HCT116 (cell line): ENCODE results near the gene SUPT4H1. TPM values are rescaled to one million over a fixed set of nuclear protein-coding genes. Genes with fewer than 3 reads are reported as not detected.

Experiments used
- ATAC-seq: fragments of 200-7000 bp; cut with Tn5 transposase; 2 replicates; pipeline ENCODE4 v1.9.1; 2020; ENCODE audit warnings: mild to moderate bottlenecking, moderate library complexity
- BruUV-seq: library from RNA; stranded (reverse); fragments of 400-500 nt; replicated peaks from 2 replicates; lab custom pipeline; 2021; lab: Mats Ljungman, UMichigan
- CTCF ChIA-PET: fragments of 300-600 bp; sonication (Branson Sonifier 250); formaldehyde crosslinking; loops from one replicate; lab custom pipeline; 2021; ENCODE audit warnings: antibody characterized with exemption; lab: Charles Lee
- POLR2A ChIA-PET: fragments of 300-600, 350-600 bp; sonication (Branson Sonifier 250); formaldehyde crosslinking; loops from one replicate; lab custom pipeline; 2021; ENCODE audit warnings: antibody characterized with exemption; lab: Charles Lee
- RAD21 ChIA-PET, 2 experiments: fragments of 300-600 bp; sonication (Branson Sonifier 250); formaldehyde crosslinking; loops; one replicate each; lab custom pipeline; 2023; ENCODE audit warnings: low total read pairs in 2 of 2; ENCODE audit not compliant: uncharacterized antibody in 2 of 2, unreplicated experiment in 2 of 2, low non-redundant PET in 1 of 2; lab: Charles Lee
- DNase-seq: peaks from one replicate; pipeline ENCODE4 v3.0.0-alpha.2; 2010; ENCODE audit warnings: low read depth, low spot score
- H2AFZ ChIP-seq: fragments of 200-600 bp; shearing (Covaris generic), sonication (generic); 2 replicates; pipeline ENCODE4 v1.6.1; 2017; ENCODE audit warnings: low read depth, mixed run types, mixed read lengths, antibody characterized with exemption, low read length; ENCODE audit not compliant: poor library complexity, severe bottlenecking
- H3K27ac ChIP-seq: 2 replicates; pipeline ENCODE4 v1.5.1; 2012; ENCODE audit warnings: low read depth, low read length
- H3K27me3 ChIP-seq: fragments of 200-600 bp; sonication (generic); 2 replicates; pipeline ENCODE4 v1.6.1; 2016; ENCODE audit warnings: mixed run types, low read length, mixed read lengths; ENCODE audit not compliant: insufficient read depth
- H3K36me3 ChIP-seq, 2 experiments: fragments of 200-500 bp in 1 of 2; fragments of 200-600 bp in 1 of 2; sonication (Bioruptor generic) in 1 of 2; sonication (generic) in 1 of 2; 2 replicates each; pipeline versions ENCODE4 v1.5.1 to v1.6.1; 2014 to 2016; ENCODE audit warnings: low read length in 2 of 2, inconsistent platforms in 1 of 2, mixed read lengths in 1 of 2, mixed run types in 1 of 2; ENCODE audit not compliant: insufficient read depth in 2 of 2, control insufficient read depth in 1 of 2
- H3K4me1 ChIP-seq, 2 experiments: fragments of 200-600 bp in 1 of 2; sonication (generic) in 1 of 2; 2 replicates each; pipeline versions ENCODE4 v1.5.1 to v1.6.1; 2012 to 2017; ENCODE audit warnings: low read length in 2 of 2, inconsistent platforms in 1 of 2, mild to moderate bottlenecking in 1 of 2, mixed read lengths in 1 of 2, mixed run types in 1 of 2, moderate library complexity in 1 of 2; ENCODE audit not compliant: insufficient read depth in 2 of 2, control insufficient read depth in 1 of 2
- H3K4me2 ChIP-seq: fragments of 200-600 bp; sonication (generic); 2 replicates; pipeline ENCODE4 v1.6.1; 2017; ENCODE audit warnings: mixed run types, low read length, mixed read lengths
- H3K4me3 ChIP-seq, 2 experiments: fragments of 200-600 bp in 1 of 2; sonication (generic) in 1 of 2; replicated peaks in 1 of 2; 2 replicates each; pipeline ENCODE4 v1.5.1; 2011 to 2016; ENCODE audit warnings: low read length in 2 of 2, control low read depth in 1 of 2, low read depth in 1 of 2, mild to moderate bottlenecking in 1 of 2, mixed read lengths in 1 of 2, mixed run types in 1 of 2
- H3K79me2 ChIP-seq: fragments of 200-600 bp; sonication (generic); 2 replicates; pipeline ENCODE4 v1.6.1; 2017; ENCODE audit warnings: mild to moderate bottlenecking, mixed run types, low read length, moderate library complexity, mixed read lengths; ENCODE audit not compliant: insufficient read depth
- H3K9ac ChIP-seq: fragments of 200-600 bp; sonication (generic); 2 replicates; pipeline ENCODE4 v1.6.1; 2016; ENCODE audit warnings: low read length, mixed read lengths
- H3K9me2 ChIP-seq: fragments of 200-600 bp; sonication (generic), shearing (Covaris generic); 2 replicates; pipeline ENCODE4 v1.6.1; 2017; ENCODE audit warnings: mixed run types, mild to moderate bottlenecking, moderate library complexity; ENCODE audit not compliant: insufficient read depth
- H3K9me3 ChIP-seq, 2 experiments: fragments of 200-500 bp in 1 of 2; fragments of 200-600 bp in 1 of 2; sonication (Bioruptor generic) in 1 of 2; sonication (generic) in 1 of 2; 2 replicates each; pipeline ENCODE4 v1.6.1; 2014 to 2017; ENCODE audit warnings: low read length in 2 of 2, mixed read lengths in 2 of 2, inconsistent platforms in 1 of 2, low read depth in 1 of 2, mild to moderate bottlenecking in 1 of 2, mixed run types in 1 of 2, moderate library complexity in 1 of 2; ENCODE audit not compliant: control insufficient read depth in 1 of 2, insufficient read depth in 1 of 2
- H4K20me1 ChIP-seq: fragments of 200-600 bp; sonication (generic), shearing (Covaris generic); 2 replicates; pipeline ENCODE4 v1.6.1; 2017; ENCODE audit warnings: mixed run types, mild to moderate bottlenecking, moderate library complexity; ENCODE audit not compliant: insufficient read depth
- CBX3 ChIP-seq: IDR thresholded peaks from 2 replicates; pipeline ENCODE4 v1.6.1; 2012; ENCODE audit warnings: low read depth
- CEBPB ChIP-seq: IDR thresholded peaks from 2 replicates; pipeline ENCODE4 v1.6.1; 2012; ENCODE audit warnings: low read depth
- EGR1 ChIP-seq: IDR thresholded peaks from 2 replicates; pipeline ENCODE4 v1.6.1; 2012; ENCODE audit warnings: low read depth
- EZH2 ChIP-seq: fragments of 200-600 bp; sonication (generic); IDR thresholded peaks from 2 replicates; pipeline ENCODE4 v1.6.1; 2017; ENCODE audit warnings: antibody characterized with exemption, mixed run types
- EZH2phosphoT487 ChIP-seq: fragments of 200-600 bp; IDR thresholded peaks from 2 replicates; pipeline ENCODE4 v1.6.1; 2018; ENCODE audit warnings: antibody characterized with exemption, borderline replicate concordance
- POLR2AphosphoS5 ChIP-seq: IDR thresholded peaks from 2 replicates; pipeline ENCODE4 v1.6.1; 2011; ENCODE audit warnings: mild to moderate bottlenecking, low read depth, low read length, moderate library complexity
- RAD21 ChIP-seq: IDR thresholded peaks from 2 replicates; pipeline ENCODE4 v1.6.1; 2012; ENCODE audit warnings: low read depth, mild to moderate bottlenecking
- SIN3A ChIP-seq: IDR thresholded peaks from 2 replicates; pipeline ENCODE4 v1.6.1; 2012; ENCODE audit warnings: low read depth
- SRF ChIP-seq: IDR thresholded peaks from 2 replicates; pipeline ENCODE4 v1.6.1; 2012; ENCODE audit warnings: low read depth
- TCF7L2 ChIP-seq: IDR thresholded peaks from 2 replicates; pipeline ENCODE4 v1.7.0; 2011; ENCODE audit warnings: borderline replicate concordance, inconsistent platforms; ENCODE audit not compliant: insufficient read depth, insufficient read length; ENCODE audit errors: extremely low read depth
- YY1 ChIP-seq: IDR thresholded peaks from 2 replicates; pipeline ENCODE4 v1.6.1; 2011; ENCODE audit warnings: low read length, low read depth, moderate library complexity, mild to moderate bottlenecking; ENCODE audit not compliant: insufficient replicate concordance; ENCODE audit errors: extremely low read depth
- ZFX ChIP-seq: fragments of 450-650 bp; IDR thresholded peaks from 2 replicates; pipeline ENCODE4 v1.6.1; 2017
- intact Hi-C: fragments of 100-400 bp; cut with micrococcal nuclease; formaldehyde crosslinking; loops from 2 replicates; pipeline ENCODE4 v1.10.0; 2022
- total RNA-seq: library from RNA; stranded (reverse); gene quantifications from one replicate; pipeline ENCODE4 v1.2.1, GENCODE V29; 2021; ENCODE audit not compliant: unreplicated experiment
- TF ChIP-seq, protein P1 (sequence below): IDR thresholded peaks from 2 replicates; pipeline ENCODE4 v1.6.1; 2012; ENCODE audit warnings: low read depth
- TF ChIP-seq, protein P2 (sequence below): IDR thresholded peaks from 2 replicates; pipeline ENCODE4 v1.6.1; 2012
- TF ChIP-seq, protein P3 (sequence below): IDR thresholded peaks from 2 replicates; pipeline ENCODE4 v1.6.1; 2011; ENCODE audit warnings: mild to moderate bottlenecking, low read length, moderate library complexity; ENCODE audit not compliant: insufficient replicate concordance; ENCODE audit errors: extremely low read depth
- TF ChIP-seq, protein P4 (sequence below), 3 experiments: fragments of 200-600 bp in 1 of 3; sonication (generic) in 1 of 3; IDR thresholded peaks in 2 of 3; conservative IDR thresholded peaks in 1 of 3; 2 replicates each; pipeline ENCODE4 v1.5.1; 2012 to 2017; ENCODE audit warnings: low read depth in 2 of 3, low read length in 2 of 3, antibody characterized with exemption in 1 of 3, borderline replicate concordance in 1 of 3, control low read depth in 1 of 3, mild to moderate bottlenecking in 1 of 3, mixed read lengths in 1 of 3, mixed run types in 1 of 3, moderate library complexity in 1 of 3; ENCODE audit not compliant: insufficient read depth in 1 of 3

SUPT4H1 gene
- total RNA-seq, 1 experiment from 2014 or later = 118 TPM

DNA sequence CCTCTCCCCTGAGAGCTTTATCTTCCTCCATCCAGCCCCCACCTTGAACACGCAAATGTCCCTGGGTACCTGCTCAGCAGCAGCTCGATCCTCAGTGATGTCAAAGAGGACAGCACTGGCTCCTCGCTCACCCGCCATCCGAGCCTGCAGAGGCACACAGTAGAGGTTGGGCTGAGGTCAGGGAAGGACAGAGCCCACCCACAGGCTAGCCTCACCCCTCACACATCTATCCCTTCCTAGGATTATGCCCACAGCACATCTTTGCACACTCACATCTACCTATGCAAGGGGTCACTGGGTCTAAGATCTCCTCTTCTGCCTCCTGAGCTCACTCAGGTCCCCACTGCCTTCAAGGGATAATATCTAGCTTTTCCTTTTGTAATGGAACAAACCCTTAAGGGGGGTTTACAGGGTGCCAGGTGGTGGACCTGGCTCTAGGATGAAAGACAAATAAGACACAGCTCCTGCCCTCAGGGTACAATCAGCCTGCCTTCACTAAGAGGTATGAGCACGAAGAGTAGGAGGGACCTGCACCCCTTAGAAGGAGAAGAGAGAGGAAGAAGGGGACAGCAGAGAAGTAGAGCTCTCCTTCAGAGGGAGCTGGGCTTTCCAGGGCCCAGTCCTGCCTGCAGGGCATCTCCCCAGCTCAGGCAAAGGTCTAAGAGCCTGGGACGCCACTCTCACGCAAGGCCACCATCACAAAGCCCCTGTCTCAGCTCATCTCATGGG lies 11.6 kb upstream of the SUPT4H1 start:
- Histone ChIP-seq H3K27me3 (no peaks in the 10 kb centered on the region), H3K4me2 (no peak overlapping the region), H3K9me3 (no peaks in the 10 kb centered on the region), H4K20me1 (no peaks in the 10 kb centered on the region), H3K27ac (no peak overlapping the region; the same call in 1 of the 2 replicates), H3K9me2 (no peaks in the 10 kb centered on the region), H2AFZ (no peak overlapping the region), H3K4me1 (peaks cover 26 to 29% of the 10 kb centered on the region in 2 experiments), H3K36me3 (peaks cover 34 to 57% of the 10 kb centered on the region in 2 experiments; a peak in 3 of 4 replicates), H3K4me3 (no peak overlapping the region), H3K79me2 (peaks cover 47% of the 10 kb centered on the region), H3K9ac (no peak overlapping the region)
- TF ChIP-seq YY1 = no peak
- TF ChIP-seq, protein P1, sequence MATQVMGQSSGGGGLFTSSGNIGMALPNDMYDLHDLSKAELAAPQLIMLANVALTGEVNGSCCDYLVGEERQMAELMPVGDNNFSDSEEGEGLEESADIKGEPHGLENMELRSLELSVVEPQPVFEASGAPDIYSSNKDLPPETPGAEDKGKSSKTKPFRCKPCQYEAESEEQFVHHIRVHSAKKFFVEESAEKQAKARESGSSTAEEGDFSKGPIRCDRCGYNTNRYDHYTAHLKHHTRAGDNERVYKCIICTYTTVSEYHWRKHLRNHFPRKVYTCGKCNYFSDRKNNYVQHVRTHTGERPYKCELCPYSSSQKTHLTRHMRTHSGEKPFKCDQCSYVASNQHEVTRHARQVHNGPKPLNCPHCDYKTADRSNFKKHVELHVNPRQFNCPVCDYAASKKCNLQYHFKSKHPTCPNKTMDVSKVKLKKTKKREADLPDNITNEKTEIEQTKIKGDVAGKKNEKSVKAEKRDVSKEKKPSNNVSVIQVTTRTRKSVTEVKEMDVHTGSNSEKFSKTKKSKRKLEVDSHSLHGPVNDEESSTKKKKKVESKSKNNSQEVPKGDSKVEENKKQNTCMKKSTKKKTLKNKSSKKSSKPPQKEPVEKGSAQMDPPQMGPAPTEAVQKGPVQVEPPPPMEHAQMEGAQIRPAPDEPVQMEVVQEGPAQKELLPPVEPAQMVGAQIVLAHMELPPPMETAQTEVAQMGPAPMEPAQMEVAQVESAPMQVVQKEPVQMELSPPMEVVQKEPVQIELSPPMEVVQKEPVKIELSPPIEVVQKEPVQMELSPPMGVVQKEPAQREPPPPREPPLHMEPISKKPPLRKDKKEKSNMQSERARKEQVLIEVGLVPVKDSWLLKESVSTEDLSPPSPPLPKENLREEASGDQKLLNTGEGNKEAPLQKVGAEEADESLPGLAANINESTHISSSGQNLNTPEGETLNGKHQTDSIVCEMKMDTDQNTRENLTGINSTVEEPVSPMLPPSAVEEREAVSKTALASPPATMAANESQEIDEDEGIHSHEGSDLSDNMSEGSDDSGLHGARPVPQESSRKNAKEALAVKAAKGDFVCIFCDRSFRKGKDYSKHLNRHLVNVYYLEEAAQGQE = no peak
- TF ChIP-seq EZH2 = no peak
- TF ChIP-seq CEBPB = no peak
- TF ChIP-seq EZH2phosphoT487 = no peak
- TF ChIP-seq, protein P2, sequence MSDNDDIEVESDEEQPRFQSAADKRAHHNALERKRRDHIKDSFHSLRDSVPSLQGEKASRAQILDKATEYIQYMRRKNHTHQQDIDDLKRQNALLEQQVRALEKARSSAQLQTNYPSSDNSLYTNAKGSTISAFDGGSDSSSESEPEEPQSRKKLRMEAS = no peak
- TF ChIP-seq EGR1 = no peak
- no peak for TF ChIP-seq ZFX
- no peak for TF ChIP-seq SRF
- TF ChIP-seq CBX3 = no peak
- TF ChIP-seq, protein P3, sequence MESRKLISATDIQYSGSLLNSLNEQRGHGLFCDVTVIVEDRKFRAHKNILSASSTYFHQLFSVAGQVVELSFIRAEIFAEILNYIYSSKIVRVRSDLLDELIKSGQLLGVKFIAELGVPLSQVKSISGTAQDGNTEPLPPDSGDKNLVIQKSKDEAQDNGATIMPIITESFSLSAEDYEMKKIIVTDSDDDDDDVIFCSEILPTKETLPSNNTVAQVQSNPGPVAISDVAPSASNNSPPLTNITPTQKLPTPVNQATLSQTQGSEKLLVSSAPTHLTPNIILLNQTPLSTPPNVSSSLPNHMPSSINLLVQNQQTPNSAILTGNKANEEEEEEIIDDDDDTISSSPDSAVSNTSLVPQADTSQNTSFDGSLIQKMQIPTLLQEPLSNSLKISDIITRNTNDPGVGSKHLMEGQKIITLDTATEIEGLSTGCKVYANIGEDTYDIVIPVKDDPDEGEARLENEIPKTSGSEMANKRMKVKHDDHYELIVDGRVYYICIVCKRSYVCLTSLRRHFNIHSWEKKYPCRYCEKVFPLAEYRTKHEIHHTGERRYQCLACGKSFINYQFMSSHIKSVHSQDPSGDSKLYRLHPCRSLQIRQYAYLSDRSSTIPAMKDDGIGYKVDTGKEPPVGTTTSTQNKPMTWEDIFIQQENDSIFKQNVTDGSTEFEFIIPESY = no peak
- no peak for TF ChIP-seq RAD21
- no peak; the same call in 1 of the 2 replicates for TF ChIP-seq POLR2AphosphoS5
- no peak for TF ChIP-seq TCF7L2
- no peak for TF ChIP-seq SIN3A
- TF ChIP-seq, protein P4, sequence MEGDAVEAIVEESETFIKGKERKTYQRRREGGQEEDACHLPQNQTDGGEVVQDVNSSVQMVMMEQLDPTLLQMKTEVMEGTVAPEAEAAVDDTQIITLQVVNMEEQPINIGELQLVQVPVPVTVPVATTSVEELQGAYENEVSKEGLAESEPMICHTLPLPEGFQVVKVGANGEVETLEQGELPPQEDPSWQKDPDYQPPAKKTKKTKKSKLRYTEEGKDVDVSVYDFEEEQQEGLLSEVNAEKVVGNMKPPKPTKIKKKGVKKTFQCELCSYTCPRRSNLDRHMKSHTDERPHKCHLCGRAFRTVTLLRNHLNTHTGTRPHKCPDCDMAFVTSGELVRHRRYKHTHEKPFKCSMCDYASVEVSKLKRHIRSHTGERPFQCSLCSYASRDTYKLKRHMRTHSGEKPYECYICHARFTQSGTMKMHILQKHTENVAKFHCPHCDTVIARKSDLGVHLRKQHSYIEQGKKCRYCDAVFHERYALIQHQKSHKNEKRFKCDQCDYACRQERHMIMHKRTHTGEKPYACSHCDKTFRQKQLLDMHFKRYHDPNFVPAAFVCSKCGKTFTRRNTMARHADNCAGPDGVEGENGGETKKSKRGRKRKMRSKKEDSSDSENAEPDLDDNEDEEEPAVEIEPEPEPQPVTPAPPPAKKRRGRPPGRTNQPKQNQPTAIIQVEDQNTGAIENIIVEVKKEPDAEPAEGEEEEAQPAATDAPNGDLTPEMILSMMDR (IDR thresholded peaks at IDR 0.05 in 2 of 3, conservative IDR thresholded peaks at IDR 0.05 in 1 of 3; ENCODE audit: borderline replicate concordance in 1 of 3, insufficient read depth in 1 of 3, low read depth in 2 of 3, low read length in 2 of 3) = no peak
- no TSS peak for BruUV-seq
- POLR2A ChIA-PET = interaction anchor here (1.0 to 4.8 kb wide), 3 partner anchors 11 to 54 kb away, joined by 3 to 13 read pairs (median 5); partner anchors contain the start of genes RNF43 and SUPT4H1
- DNase-seq = no peak
- intact Hi-C loops = no loop called here
- CTCF ChIA-PET = interaction anchor here (1.6 kb wide), 1 partner anchor 46 kb away, joined by 4 read pairs; no protein-coding TSS in a partner anchor
- no peak for ATAC-seq
- RAD21 ChIA-PET = no interaction called here
